Heart right ventricle (tissue), 16 donors: ENCODE data around the gene CIDEA. TPM values are rescaled to one million over a fixed set of nuclear protein-coding genes. Genes with fewer than 3 reads are reported as not detected.

Experiments used
- ATAC-seq, 8 donors: fragments of 200-7000 bp; cut with Tn5 transposase; one replicate each; pipeline ENCODE4 v1.9.1; 2020; ENCODE audit warnings: mild to moderate bottlenecking in 8 of 8, moderate library complexity in 8 of 8, moderate number of reproducible peaks in 1 of 8
- DNase-seq, 2 donors: peaks; one replicate each; pipeline ENCODE4 v3.0.0-alpha.2; 2020
- H3K27ac ChIP-seq, 10 donors: fragments of 200-600 bp; sonication (generic) in 2 of 10; one replicate each; pipeline versions ENCODE4 v1.5.0 to v1.8.0; 2020 to 2022; ENCODE audit warnings: mild to moderate bottlenecking in 3 of 10
- H3K27me3 ChIP-seq, 7 donors: fragments of 200-600 bp; one replicate each; pipeline ENCODE4 v1.8.0; 2021 to 2022; ENCODE audit warnings: mild to moderate bottlenecking in 2 of 7
- H3K36me3 ChIP-seq, 9 donors: fragments of 200-600 bp; sonication (generic) in 1 of 9; one replicate each; pipeline versions ENCODE4 v1.5.0 to v1.8.0; 2020 to 2022; ENCODE audit warnings: mild to moderate bottlenecking in 2 of 9
- H3K4me1 ChIP-seq, 9 donors: fragments of 200-600 bp; sonication (generic) in 1 of 9; one replicate each; pipeline versions ENCODE4 v1.5.0 to v1.8.0; 2020 to 2022; ENCODE audit warnings: mild to moderate bottlenecking in 4 of 9
- H3K4me3 ChIP-seq, 10 donors: fragments of 200-600 bp; sonication (generic) in 2 of 10; one replicate each; pipeline versions ENCODE4 v1.5.0 to v1.8.0; 2020 to 2022; ENCODE audit warnings: mild to moderate bottlenecking in 7 of 10, moderate library complexity in 2 of 10
- H3K9me3 ChIP-seq, 11 donors: fragments of 200-600 bp in 10 of 11; sonication (generic) in 2 of 11; one replicate each; pipeline versions ENCODE4 v1.5.0 to v1.8.0; 2013 to 2022; ENCODE audit warnings: mild to moderate bottlenecking in 2 of 11, control low read depth in 1 of 11, moderate library complexity in 1 of 11
- WGBS, 2 donors: extraction: QIAGEN DNeasy Blood & Tissue Kit; methylation state at CpG; one replicate each; pipeline ENCODE4 v1.1.7; 2013; ENCODE audit warnings: inconsistent platforms in 1 of 2; 5-methylcytosine and 5-hydroxymethylcytosine counted together
- intact Hi-C, 10 donors: fragments of 100-400 bp; cut with DNase I; formaldehyde crosslinking; loops; one replicate each; pipeline versions ENCODE4 v1.11.1 to v1.14.2; 2022
- polyA plus RNA-seq, 2 donors: library from polyadenylated mRNA; stranded (reverse); fragments of 200-250 nt; gene quantifications; one replicate each; pipeline ENCODE4 v1.2.3, GENCODE V29; 2013
- total RNA-seq, 10 donors: library from RNA; stranded (reverse); fragmentation: NEBNext Ultra II Directional in 3 of 10; extraction: Animal tissue kit (Norgen Biotek cat#: 25700) in 3 of 10; gene quantifications; one replicate each; pipeline versions ENCODE4 v1.2.1 to v1.2.4, GENCODE V29; 2021 to 2023
- TF ChIP-seq, protein P1 (sequence below), 9 donors: fragments of 200-600 bp; sonication (generic) in 2 of 9; IDR thresholded peaks; one replicate each; pipeline versions ENCODE4 v1.5.0 to v1.8.0; 2021 to 2022; ENCODE audit warnings: antibody characterized with exemption in 9 of 9, mild to moderate bottlenecking in 5 of 9, moderate library complexity in 1 of 9
- donor health status: Arrhythmogenic right ventricular cardiomyopathy.
- donor health status: ischemic (EF 13 %, LVEDD 7.1; RV severe dilation, severe dysfunction).
- donor health status: healthy with polysubstance abuse.
- donor health status: DM: no; HTN: yes; CAD: no.
- donor health status: DM: no; HTN: no; CAD: no.
- donor health status: ischemic (EF 25% LVEDD 6.9; RV normal size, moderate dysfunction).
- donor health status: ischemic (EF 25% LVEDD 5.7; RV mildly dilated, moderate dysfunction).
- donor health status: healthy.
- donor health status: DM: yes; HTN: yes; CAD: no.
- donor health status: Ischemic cardiomyopathy.
- donor health status: ischemic (EF 35%, LVEDD 5.7; RV mildly dilated, moderate dysfunction).
- donor health status: nonischemic (EF 11% LVEDD 7.7; RV severe dilation, severe dysfunction).
- donor health status: DM: yes; HTN: yes; CAD: no.
- donor health status: PGD.
- donor health status: ischemic (EF 29% LVEDD 5.4; RV normal size, mild dysfunction).
- donor health status: nonischemic (EF 23%, LVEDD 6.1; RV moderate dilation, normal function).

Gene CIDEA
- total and polyA plus RNA-seq, 12 donors, result 0.37 to 6.8 (median 1.4) TPM; not detected in 2

DNA sequence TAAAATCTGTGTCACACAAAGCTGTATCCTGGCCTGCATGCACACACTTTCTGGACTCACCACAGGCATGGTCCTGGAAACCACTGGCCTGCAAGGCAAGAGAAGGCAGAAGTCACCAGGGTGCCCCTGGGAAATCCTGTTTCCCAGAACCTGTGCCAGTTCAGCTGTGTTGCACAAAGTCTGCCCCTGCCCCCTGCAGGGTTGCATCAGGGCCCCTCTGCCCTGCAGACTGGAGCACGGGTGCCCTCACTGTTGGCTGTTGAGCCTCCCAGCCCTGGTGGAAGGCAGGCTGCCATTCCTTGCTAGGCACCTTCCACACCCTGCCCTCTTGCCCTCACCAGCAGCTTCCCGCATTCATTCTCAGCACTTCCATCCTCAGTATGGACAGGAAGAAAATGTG is 35.9 kb downstream of the CIDEA start:
- H3K9me3 ChIP-seq, result no peaks in the 10 kb centered on the region
- DNase-seq (no peak), ATAC-seq (peak in 1 of 8 donors; percentile 8)
- H3K27me3 ChIP-seq, result peaks cover 0 to 41% (median 4%) of the 10 kb centered on the region in 7 donors
- 89 to 98% methylated on average over 2 of the region's 2 CpGs for WGBS, 2 donors
- H3K4me1 ChIP-seq, result peaks cover 2 to 27% (median 18%) of the 10 kb centered on the region in 9 donors
- TF ChIP-seq, protein P1, sequence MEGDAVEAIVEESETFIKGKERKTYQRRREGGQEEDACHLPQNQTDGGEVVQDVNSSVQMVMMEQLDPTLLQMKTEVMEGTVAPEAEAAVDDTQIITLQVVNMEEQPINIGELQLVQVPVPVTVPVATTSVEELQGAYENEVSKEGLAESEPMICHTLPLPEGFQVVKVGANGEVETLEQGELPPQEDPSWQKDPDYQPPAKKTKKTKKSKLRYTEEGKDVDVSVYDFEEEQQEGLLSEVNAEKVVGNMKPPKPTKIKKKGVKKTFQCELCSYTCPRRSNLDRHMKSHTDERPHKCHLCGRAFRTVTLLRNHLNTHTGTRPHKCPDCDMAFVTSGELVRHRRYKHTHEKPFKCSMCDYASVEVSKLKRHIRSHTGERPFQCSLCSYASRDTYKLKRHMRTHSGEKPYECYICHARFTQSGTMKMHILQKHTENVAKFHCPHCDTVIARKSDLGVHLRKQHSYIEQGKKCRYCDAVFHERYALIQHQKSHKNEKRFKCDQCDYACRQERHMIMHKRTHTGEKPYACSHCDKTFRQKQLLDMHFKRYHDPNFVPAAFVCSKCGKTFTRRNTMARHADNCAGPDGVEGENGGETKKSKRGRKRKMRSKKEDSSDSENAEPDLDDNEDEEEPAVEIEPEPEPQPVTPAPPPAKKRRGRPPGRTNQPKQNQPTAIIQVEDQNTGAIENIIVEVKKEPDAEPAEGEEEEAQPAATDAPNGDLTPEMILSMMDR (IDR thresholded peaks at IDR 0.05), result no peak
- no peak overlapping the region for H3K27ac ChIP-seq
- intact Hi-C loops, result no loop called here
- H3K36me3 ChIP-seq, result no peaks in the 10 kb centered on the region
- no peak overlapping the region for H3K4me3 ChIP-seq

DNA sequence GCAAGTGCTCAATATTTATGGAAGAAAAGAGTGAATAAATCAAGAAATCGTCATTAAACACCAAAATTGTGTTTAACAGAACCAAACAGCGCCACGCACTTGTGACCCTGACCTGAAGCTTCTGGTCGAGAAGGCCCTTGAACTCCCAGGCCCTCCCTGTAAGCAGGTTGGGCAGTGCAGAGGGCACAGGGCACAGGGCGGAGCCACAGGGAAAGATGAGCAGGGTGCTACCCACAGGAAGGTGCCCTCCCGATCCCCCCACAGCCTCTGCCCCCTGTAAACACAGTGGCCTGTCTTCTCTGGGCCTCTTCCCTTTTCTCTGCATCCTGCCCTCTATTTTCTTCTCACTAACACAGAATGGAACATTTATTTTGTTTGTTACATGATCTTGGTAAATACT is 37.0 kb downstream of the CIDEA start:
- peaks cover 2 to 27% (median 18%) of the 10 kb centered on the region in 9 donors for H3K4me1 ChIP-seq
- no peak overlapping the region for H3K4me3 ChIP-seq
- intact Hi-C loops, result no loop called here
- TF ChIP-seq, protein P1 (IDR thresholded peaks at IDR 0.05), result no peak
- WGBS, 2 donors, result 89 to 90% methylated on average over 6 of the region's 6 CpGs
- DNase-seq (no peak), ATAC-seq (no peak)
- H3K36me3 ChIP-seq, result no peaks in the 10 kb centered on the region
- H3K27ac ChIP-seq, result no peak overlapping the region
- peaks cover 0 to 36% (median 4%) of the 10 kb centered on the region in 7 donors for H3K27me3 ChIP-seq
- no peaks in the 10 kb centered on the region for H3K9me3 ChIP-seq

DNA sequence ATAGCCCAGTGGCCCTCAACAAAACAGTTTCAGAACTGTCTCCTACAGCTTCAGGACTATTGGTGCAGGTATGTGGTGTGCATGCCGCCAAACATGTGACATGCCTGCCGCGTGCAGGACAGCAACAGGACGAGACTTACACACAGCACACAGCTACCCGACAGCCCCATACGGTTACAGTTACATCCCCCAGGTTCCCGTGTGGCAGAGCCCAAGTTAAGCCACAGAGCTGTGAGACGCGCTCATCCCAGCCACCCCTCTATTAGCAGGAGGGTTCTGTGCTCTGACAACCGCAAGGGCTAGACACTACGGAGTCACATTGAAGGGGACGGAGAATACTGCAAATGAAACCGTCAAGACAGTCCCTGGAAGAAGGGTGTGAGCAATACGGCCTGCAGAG is 37.5 kb downstream of the CIDEA start:
- intact Hi-C loops, result no loop called here

DNA sequence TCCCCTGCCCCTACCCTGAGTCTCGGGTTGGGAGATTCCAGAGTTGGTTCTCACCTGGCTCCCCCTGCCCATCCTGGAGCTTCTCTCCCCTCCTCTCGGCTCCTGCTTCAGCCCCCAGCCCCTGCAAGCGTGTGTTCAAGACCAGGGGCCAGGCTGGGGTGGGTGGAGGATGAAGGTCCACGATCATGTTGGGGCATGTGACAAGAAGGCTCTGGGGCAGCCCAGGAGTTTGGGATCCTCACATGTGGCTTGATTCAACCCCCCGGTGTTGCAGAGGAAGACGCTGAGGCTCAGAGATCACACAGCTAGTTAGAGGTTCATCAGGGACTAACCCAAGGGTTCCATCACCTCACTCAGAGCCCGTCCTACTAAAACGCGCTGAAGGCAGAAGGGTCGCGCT is 39.7 kb downstream of the CIDEA start:
- intact Hi-C loops, result no loop called here
- TF ChIP-seq, protein P1 (IDR thresholded peaks at IDR 0.05), result no peak
- Histone ChIP-seq H3K27me3 (peaks cover 0 to 12% (median 0%) of the 10 kb centered on the region in 7 donors), H3K4me3 (no peak overlapping the region), H3K36me3 (no peaks in the 10 kb centered on the region), H3K27ac (no peak overlapping the region), H3K9me3 (peaks cover 0 to 5% (median 0%) of the 10 kb centered on the region in 11 donors), H3K4me1 (peaks cover 0 to 11% (median 3%) of the 10 kb centered on the region in 9 donors)
- DNase-seq (no peak), ATAC-seq (no peak)
- WGBS, 2 donors, result 79 to 86% methylated on average over 11 of the region's 11 CpGs

More for the DNA sequence above, 37.5 kb downstream of the CIDEA start:
- H3K27ac ChIP-seq, result no peak overlapping the region
- no peaks in the 10 kb centered on the region for H3K36me3 ChIP-seq
- TF ChIP-seq, protein P1 (IDR thresholded peaks at IDR 0.05), result no peak
- ATAC-seq (no peak), DNase-seq (no peak)
- H3K4me1 ChIP-seq, result peaks cover 2 to 27% (median 18%) of the 10 kb centered on the region in 9 donors
- peaks cover 0 to 33% (median 4%) of the 10 kb centered on the region in 7 donors for H3K27me3 ChIP-seq
- 86 to 89% methylated on average over 14 of the region's 14 CpGs for WGBS, 2 donors
- H3K9me3 ChIP-seq, result no peaks in the 10 kb centered on the region
- H3K4me3 ChIP-seq, result no peak overlapping the region
